ENCODE measurements around the gene PPP2CA.
"Not testable (repeated sequence)": the region's sequence is repeated elsewhere in the genome, so short reads cannot be mapped to it uniquely, and the experiment has no call there.

Gene PPP2CA

DNA sequence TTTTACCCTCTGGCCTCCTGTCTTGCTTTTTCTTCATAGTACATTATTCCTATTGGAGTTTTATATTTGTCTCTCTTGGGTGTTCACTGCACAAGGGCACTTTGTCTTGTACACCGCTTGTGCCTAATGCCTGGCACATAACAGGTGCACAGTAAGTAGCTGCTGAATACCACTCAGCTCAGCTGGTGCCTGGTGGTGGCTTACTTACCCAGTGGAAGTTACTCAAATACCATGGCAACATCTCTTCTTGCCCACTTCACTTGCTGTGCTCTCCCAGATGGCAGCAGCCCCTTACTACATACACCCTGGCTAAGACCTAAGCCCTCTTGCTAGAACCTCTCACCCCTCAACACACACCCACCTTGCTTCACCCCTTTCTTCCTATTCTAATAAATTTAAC lies 37.8 kb downstream of the PPP2CA start:
- no peak for DNase-seq

DNA sequence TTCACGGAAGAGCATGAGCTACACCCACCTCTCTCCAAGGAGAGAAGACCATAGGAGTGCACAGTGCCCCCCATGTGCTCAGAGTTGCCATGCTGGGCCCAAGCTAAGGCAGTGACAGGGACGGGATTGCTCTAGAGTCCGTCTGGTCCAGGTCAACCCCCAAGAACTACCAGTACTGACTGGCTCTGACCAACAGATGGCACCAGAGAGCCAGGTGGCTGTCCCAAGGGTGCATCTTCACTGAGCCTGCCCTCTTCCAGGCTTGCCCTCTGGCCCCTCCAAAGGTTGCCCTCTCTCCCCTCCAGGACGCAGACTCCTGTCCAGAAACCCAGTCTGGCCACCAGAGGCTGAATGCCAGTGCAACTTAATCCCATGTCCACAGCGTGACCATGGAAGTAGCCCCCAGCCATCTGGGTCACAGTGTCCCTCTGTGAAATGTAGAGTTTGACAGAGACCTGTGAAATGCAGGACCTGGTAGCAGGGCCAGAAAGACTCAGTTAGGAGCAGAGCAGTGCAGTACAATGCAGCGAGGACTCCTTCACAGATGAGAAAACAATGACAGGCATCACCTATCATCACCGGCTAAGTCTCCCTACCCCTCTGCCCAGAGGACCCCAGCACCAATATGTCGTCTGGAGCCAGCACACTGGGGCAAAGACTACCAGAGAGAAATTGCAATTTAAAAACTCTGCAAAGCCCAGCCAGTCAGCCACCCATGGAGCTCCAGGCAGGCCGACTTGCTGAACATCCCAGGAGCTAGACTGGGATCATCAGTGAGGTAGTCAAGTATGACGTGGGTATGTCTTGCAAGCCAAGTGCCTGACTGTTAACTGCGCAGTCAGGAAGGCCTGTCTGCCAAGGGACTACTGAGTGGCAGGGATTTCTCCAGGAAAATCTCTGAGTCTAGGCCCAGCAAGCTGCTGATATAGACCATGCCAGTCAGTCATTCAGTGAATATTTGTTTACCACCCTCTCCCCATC lies 41.4 kb downstream of the PPP2CA start:
- DNase-seq, result no peak

DNA sequence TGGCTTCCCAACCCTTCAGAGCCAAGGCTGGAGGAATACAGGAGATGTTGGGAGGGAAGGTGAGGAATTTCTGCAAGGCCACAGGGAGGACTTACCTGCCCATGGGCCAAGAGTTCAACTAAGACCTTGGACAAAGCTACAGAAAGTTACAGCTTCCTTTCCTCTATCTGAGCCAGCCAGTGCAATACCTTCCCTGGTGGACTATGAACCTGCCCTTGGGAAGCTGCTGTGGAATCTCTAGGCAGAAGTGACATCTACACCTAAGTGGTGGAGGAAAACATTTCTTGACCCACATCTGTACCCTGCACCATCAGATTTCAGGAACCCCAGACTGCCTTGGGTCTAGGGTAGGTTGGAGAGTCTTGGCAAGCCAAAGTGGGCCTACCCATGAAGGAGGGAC lies 42.4 kb downstream of the PPP2CA start:
- DNase-seq, result no peak

DNA sequence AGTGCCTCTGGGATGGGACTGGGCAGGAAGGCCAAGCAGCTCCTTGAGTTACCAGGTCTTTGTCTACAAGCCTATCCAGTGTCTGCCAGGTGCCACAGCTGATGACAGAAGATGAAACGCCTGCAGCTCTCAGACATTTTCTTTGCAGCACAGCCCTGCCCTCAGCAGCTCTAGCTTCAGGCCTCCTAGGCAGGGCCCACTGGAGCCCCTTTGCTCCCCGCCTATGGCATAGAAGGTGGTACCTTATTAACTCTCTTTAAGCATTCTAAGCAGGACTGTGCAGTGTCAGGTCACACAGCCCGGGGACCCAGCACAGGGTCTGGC lies 47.8 kb downstream of the PPP2CA start:
- DNase-seq, result no peak

DNA sequence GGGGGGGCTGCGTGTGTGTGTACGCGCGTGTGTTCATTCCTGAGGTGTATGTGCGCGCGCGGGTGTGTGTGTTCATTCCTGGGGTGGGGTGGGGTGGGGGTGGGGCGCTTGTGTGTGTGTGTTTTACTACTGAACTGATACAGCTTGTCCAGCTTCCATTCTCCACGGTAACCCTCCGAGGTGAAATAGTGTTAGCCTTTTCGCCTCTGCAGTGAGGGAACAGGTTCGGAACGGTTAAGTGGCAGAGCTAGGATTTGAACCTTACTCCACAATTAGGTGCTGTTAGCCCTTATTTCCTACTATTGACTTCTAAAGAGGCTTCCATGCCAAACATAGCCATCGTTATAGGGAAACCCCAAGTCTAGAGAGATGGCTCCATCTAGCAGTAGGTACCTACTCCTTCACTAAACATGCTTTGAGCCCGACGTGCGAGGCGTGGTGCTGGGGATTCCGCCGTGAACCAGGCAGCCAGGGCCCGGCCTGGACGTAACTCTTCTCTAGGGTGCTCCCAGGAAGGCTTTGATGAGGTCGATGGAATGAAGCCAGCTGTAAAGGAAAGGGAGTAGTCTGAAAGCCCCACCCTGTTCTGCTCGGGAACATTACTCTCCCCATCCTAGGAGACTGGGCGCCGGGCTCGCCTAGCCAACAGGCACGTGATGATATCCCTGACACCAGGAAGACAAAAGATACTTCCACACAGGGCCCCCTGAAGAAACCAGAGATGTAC lies 48.3 kb downstream of the PPP2CA start:
- DNase-seq, result no peak

DNA sequence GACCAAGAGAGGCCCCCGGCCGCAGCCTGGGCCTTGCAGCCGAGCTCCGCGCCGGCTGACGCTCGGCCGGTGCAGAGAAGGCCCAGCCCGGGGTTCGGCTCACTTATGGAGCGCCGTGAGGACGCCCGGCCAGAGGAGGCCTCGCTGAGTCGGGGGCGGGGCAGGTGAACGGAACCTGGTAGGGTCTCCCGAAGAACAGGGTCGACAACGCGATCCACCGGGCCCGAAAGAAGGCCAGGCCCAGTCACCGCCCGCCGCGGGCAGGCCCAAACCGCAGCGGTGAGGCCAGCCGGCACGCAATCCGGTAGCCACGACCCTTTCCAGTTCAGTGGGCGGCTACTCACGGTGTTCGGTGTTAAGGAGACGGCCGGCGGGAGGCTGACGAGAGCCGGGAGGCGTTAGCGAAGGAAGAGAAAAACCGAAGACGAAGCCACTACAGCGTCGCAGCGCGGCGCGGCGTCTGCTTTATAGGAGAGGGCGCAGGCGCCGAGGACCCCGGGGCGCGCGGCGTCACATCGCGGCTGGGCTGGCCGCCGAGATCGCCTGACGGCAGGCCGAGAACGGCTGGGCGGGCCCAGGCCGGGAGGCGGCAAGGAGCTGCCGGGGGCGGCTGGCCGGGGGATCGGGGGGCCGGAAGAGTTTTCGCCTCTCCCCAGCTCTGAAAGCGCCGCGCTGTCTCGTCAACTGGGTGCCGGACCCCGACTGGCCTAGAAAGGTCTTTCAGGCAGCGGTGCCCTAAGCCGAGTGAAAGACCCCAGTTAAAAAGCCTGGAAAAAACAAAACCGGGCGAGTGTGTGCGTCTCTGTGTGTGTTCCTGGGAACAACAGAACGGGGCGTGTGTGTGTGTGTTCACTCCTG lies 49.1 kb downstream of the PPP2CA start, which contains the start of gene SKP1:
TSS of gene SKP1 (minus strand) at position 440 of the 858 bp plus-strand sequence. CDS start 2,928 bp downstream, outside the sequence.
- peak; percentile 56 for DNase-seq

DNA sequence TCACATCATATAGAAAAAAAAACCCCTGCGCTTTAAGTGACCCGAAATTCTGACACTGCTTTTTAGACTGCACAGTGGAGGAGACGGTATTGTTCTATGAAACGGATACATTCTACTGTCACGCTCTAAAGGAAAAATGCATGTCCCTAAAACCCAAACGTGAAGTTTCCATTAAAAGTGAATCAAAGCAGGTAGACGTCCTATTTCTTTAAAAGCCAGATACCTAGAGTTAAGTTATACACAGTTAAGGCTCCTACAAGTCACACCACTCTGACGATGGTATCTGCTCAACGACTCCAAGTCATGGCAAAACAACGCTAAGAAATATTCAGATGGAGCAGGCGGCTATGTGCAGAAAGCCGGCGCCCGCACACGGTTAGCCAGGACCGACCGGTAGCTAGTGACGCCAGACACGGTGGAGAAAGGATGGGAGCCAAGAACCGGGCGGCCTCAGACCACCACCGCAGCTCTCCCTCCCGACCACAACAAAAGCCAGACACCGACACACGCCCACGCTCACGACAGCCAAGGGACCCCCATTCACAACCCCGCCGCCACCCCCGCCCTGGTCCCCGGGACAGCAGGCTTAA lies 49.9 kb downstream of the PPP2CA start:
- DNase-seq, result no peak

DNA sequence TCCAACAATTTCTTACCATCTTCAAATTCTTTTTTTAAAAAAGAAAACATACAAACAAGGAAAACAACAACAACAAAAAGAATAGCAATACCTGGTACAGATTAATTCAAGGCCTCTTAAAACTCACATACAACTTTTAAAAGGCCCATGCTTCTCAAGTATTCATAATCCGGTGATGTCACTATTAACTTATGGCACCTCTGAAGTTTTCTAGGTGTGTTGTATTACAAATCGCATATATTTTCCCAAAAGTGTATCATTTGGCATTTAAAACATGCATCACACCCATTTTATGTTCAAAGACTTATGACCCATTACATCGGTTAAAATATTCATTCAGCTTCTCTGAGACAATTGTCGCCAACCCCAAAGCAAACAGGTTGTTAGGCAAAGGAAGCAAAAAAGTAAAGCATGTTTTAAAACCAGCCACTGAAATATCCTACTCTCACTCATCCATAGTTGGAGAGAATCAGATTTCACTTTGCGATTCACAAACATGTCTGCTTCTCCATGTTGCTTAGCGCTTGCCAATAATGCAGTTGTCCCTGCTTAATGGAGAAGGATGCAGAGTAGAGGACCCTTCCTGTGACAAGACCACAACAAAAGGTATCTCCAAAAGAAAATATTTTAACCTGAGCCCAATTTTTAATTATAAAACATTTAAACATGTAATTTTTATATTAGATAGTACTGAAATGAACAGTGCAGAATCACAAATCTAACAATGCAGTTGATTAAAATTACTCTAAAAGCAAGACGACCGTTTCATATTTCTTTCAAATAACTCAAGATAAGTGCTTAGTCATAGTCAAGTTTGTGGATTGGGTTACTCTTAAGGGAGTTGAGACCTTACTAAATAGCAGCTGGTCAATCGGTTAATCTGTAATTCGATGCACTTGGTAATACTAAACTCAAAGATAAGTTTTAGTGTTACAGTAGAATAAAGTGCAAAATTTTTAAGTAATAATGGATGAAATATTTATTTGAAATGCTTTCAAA lies 50.7 kb downstream of the PPP2CA start:
- no peak for DNase-seq

DNA sequence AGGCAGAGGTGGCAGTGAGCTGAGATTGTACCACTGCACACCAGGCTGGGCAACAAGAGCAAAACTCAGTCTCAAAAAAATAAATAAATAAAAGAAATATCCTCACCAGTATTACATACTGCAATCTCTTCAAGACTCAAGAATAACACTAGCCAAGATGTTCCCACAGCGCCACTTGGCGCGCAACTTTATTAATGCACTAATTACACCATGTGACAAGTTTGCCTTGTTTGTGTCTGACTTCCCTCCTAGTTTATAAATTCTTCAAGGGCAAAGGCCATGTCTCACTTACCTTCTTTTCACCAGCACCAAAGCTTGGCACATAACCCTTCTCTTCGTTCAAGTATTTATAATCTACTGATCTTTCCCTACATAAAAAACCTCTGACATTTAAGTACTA lies 53.9 kb downstream of the PPP2CA start:
- DNase-seq, result no peak

DNA sequence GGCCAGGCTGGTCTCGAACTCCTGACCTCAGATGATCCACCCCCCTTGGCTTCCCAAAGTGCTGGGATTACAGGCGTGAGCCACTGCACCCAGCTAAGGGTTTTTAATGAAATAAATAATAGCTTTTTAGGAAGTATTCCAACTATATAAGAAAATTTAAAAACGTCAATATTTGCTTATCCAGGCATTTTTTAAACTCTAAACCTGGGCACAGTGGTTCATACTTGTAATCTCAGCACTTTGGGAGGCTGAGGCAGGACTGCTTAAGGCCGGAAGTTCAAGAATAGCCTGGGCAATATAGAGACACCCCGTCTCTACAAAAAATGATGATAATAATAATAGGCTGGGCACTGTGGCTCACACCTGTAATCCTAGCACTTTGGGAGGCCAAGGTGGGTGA lies 63.3 kb downstream of the PPP2CA start:
- no peak for DNase-seq

DNA sequence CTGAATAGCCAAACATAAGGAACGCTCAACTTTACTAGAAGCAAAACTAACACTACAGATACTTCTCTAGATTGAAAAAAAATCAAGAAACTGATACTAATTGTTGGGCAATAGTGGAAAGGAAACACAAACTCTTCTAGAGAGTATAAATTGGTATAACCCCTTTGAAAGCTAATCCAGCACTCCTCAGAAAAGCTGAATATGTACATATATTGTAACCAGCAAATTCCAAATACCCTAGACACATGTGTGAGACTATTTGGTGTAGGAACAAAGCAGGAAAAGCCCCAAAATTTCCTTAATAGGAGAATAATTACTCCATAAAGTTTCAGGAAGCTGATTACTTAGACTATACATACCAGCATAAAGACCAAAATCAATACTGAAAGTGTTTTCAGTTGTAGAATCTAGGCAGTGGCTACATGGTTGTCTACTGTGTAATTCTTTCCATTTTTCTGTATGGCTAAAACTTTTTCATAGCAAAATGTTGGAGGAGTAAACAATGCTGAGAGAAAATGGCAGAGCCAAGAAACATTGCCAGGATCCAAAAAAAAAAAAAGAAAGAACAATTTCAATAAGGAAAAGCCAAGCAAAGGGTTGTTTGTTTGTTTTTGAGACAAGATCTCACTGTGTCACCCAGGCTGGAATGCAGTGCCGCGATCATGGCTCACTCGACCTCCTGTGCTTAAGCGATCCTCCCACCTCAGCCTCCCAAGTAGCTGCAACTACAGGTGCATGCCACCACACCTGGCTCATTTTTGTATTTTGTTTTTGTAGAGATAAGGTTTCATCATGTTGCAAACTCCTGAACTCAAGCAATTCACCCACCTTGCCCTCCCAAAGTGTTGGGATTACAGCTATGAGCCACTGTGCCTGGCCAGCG lies 64.1 kb downstream of the PPP2CA start:
- no peak for DNase-seq

DNA sequence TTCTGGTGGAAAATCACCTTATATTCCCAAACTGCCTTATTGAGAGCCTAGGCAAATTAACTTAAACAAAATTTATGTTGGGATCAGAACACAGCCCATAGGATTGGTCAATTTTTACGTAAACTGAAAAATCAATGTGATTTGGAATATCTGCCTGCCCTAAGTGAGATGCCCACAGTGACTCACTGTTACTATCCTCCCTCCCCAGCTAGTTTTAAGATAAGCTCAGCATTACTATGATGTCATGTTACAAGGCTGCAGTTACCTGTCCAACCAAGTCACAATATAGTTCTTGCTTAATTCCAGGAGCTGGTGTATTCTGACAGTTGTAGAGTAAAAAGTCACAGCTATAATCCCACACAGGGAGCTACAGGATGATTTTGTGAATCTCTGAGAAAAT lies 72.2 kb downstream of the PPP2CA start:
- DNase-seq, result no peak

DNA sequence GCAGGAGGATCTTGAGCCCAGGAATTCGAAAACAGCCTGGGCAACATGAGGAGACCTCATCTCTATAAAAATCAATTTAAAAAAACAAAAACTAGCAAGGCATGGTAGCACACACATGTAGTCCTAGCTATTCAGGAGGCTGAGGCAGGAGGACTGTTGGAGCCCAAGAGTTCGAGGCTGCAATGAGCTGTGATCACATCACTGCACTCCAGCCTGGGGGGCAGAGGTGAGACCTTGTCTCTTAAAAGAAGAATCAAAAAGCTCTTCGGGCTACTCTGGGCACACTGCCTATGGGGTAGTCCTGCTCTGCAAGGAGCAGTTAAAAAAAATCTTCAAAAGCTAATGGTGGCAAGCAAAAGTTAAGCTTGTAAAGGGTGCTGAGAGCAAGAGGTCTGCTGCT lies 72.6 kb downstream of the PPP2CA start:
- DNase-seq, result no peak

DNA sequence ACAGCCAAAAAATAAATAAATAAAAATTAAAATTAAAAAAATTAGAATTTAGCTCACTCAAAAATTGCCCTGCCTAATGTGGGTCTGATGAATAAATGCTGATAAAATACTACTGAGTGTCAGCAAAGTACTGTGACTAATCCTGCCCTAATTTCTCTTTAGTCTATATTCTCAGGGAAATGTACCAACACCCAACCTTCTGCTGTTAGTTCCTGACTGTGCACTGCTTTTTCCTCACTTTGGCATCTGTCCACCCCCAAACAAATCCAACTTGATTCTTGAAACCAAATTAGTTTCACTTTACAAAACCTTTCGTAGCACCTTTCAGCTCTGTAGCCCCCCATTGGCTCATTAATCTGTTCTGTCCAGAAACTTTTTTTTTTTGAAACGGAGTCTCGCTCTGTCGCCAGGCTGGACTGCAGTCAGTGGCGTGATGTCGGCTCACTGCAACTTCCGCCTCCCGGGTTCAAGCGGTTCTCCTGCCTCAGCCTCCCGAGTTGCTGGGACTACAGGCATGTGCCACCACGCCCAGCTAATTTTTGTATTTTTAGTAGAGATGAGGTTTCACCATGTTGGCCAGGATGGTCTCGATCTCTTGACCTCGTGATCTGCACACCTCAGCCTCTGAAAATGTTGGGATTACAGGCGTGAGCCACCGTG lies 73.6 kb downstream of the PPP2CA start:
- not testable (repeated sequence) for DNase-seq

DNA sequence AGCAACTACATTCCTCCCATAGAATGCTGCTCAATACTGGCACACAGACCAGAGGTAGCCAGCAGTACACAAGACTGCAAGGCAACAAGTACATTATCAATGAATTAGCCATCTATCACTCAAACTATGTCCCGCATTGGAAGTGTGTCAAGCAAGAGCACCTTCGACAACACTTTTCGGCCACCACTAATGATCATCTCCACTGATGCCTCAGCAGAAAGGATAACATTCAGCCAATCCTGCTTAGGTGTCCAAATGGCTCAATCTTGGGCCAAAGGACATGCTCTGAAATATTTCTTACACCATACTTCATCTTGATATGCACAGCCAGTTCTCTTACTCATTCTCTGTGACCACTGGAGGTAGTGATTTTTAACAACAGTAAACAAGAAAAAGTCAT lies 74.2 kb downstream of the PPP2CA start:
- DNase-seq, result no peak

DNA sequence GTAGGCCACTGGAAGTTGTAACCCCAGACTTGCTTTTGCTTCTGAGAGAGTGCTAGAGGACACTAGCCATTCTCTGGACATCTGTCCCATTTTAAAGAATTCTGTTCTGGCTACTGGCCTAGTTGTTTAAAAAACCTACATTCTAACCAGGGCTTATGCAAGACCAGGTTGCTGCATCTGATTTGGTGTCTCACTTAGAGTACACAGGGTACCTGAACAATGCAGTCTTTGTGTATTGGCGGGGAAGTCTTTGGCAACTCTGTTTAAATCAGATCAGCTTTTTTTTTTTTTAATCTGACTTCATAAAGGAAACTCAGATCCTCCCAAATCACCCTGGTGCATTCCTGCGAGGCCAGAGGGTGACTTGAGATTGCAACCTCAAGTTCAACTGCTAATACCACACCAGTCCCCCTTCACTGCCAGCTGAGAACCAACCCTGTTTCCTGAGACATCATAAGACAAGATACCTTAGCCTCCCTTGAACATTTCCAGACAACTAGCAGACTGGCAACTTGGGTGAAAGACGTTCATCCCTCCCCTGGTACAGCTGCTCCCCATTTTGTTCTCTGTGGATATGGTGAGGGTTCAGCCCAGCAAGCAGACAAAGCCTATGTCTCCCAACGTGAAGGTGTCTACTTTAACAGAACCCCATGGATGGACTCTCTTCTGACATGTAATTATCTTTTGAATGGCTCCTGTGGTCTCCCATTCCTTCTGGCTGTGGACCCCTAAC lies 76.1 kb downstream of the PPP2CA start:
- no peak for DNase-seq

DNA sequence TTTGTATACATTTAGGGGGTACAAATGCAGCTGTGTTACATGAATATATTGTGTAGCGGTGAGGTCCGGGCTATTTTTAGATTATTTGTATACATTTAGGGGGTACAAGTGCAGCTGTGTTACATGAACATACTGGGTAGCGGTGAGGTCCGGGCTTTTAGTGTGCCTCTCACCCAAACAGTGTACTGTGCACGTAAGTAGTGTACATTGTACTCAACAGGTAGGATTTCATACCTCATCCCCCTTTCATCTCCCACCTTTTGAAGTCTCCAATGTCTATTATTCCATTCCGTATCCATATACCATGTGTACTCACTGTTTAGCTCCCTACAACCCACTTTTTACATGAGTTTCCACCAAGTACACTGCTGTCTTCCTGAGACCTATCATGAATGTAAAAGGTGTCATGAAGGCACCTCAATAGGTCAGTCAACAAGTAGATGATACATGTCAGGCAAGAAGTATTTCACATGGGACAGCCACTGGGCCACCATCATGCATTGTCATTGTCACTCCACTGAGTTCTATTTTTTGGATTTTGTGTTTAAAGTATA lies 76.8 kb downstream of the PPP2CA start:
- no peak for DNase-seq

DNA sequence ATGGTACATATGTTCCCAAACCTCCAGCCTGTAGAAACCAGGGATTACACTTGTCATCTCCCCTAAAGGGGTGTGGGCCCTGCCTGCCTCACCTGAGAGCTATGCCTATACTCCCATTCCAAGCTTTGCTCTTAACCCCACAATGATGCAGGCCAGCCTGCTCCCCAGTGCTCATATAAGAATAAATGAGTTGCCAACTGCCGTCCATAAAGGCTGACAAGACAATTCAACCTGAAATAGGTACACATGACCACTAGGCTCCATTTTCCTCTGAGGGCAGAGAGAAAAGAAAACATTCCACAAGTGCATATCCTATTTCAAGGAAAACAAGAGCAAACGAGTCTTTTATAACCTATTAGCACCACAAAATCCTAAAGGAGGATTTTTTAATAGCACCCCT lies 77.6 kb downstream of the PPP2CA start:
- no peak for DNase-seq
